ENCODE measurements around the gene MEGF11.

- TF ChIP-seq CTCF (conservative IDR thresholded peaks at IDR 0.05; ENCODE audit: low read length) (no peak), EZH2phosphoT487 (IDR thresholded peaks at IDR 0.05; ENCODE audit: borderline replicate concordance, low read depth, low read length) (no peak)
Observed at GRCh38 chr15:65937476-65937875, 316.1 kb downstream of the MEGF11 start.
